SK-N-MC (cell line): ENCODE data around the gene HYAL1.

ENCODE experiments used
- DNase-seq: peaks from one replicate; pipeline ENCODE4 v3.0.0-alpha.2; 2011; ENCODE audit warnings: low read depth, low spot score
- H3K27ac ChIP-seq: fragments of 200-600 bp; sonication (generic); 2 replicates; pipeline ENCODE4 v1.5.1; 2016; ENCODE audit warnings: mixed run types
- H3K36me3 ChIP-seq: fragments of 200-600 bp; sonication (generic); 2 replicates; pipeline ENCODE4 v1.6.1; 2017; ENCODE audit warnings: antibody characterized with exemption, low read length, mixed read lengths; ENCODE audit not compliant: insufficient read depth
- H3K4me3 ChIP-seq: fragments of 200-600 bp; sonication (generic); 2 replicates; pipeline ENCODE4 v1.5.1; 2016
- H3K9ac ChIP-seq: fragments of 200-600 bp; sonication (generic); 2 replicates; pipeline ENCODE4 v1.8.0; 2017; ENCODE audit warnings: mixed run types, mixed read lengths; ENCODE audit not compliant: insufficient read length
- H3K9me3 ChIP-seq: fragments of 200-600 bp; sonication (generic); 2 replicates; pipeline ENCODE4 v1.6.1; 2017; ENCODE audit warnings: low read depth, mild to moderate bottlenecking, antibody characterized with exemption, low read length, moderate library complexity, mixed read lengths
- EZH2 ChIP-seq: fragments of 200-600 bp; sonication (generic); IDR thresholded peaks from one replicate; pipeline ENCODE4 v1.6.1; 2017; ENCODE audit warnings: antibody characterized with exemption
- FOXP2 ChIP-seq: optimal IDR thresholded peaks from 2 replicates; pipeline ENCODE3; 2011; ENCODE audit warnings: mild to moderate bottlenecking, moderate library complexity; ENCODE audit not compliant: insufficient read depth; ENCODE audit errors: extremely low read length, control extremely low read depth
- POLR2AphosphoS5 ChIP-seq: IDR thresholded peaks from 2 replicates; pipeline ENCODE4 v1.6.1; 2012; ENCODE audit warnings: mild to moderate bottlenecking, low read depth, low read length, borderline replicate concordance

HYAL1 gene

GRCh38 chr3:50299638-50299928 lies 3.8 kb downstream of the HYAL1 start:
- Histone ChIP-seq H3K27ac (no peak overlapping the region; the same call in 1 of the 2 replicates), H3K9me3 (no peaks in the 10 kb centered on the region), H3K36me3 (no peaks in the 10 kb centered on the region), H3K9ac (peak overlapping the region; percentile 61), H3K4me3 (peak overlapping the region; percentile 82)
- DNase-seq, result no peak
- TF ChIP-seq FOXP2, result no peak
- no peak for TF ChIP-seq EZH2
- TF ChIP-seq POLR2AphosphoS5, result no peak

- Histone ChIP-seq H3K4me3 (peak within 1 kb of the TSS; percentile 82), H3K27ac (no peak within 1 kb of the TSS; the same call in 1 of the 2 replicates), H3K9ac (peak within 1 kb of the TSS; percentile 72), H3K36me3 (no peaks in the 10 kb centered on the region), H3K9me3 (no peaks in the 10 kb centered on the region)
- DNase-seq, result peak; percentile 88
- TF ChIP-seq EZH2 (no peak), POLR2AphosphoS5 (peak; percentile 81)
Measured at GRCh38 chr3:50298836-50299637, 4.3 kb downstream of the HYAL1 start, which contains the start of the genes HYAL3 and NAA80. HYAL3 (minus strand) TSS chr3:50299405; CDS start chr3:50295602, 3,803 bp downstream. NAA80 (minus strand) TSS chr3:50299405; CDS start chr3:50297463, 1,942 bp downstream.

GRCh38 chr3:50297896-50298725 lies 5.3 kb downstream of the HYAL1 start:
- Histone ChIP-seq H3K4me3 (peak overlapping the region; percentile 82), H3K9ac (no peak overlapping the region), H3K9me3 (no peaks in the 10 kb centered on the region), H3K27ac (no peak overlapping the region), H3K36me3 (no peaks in the 10 kb centered on the region)
- TF ChIP-seq POLR2AphosphoS5 (no peak), EZH2 (no peak), FOXP2 (no peak)
- no peak for DNase-seq

GRCh38 chr3:50297384-50297775 lies 6.0 kb downstream of the HYAL1 start:
- Histone ChIP-seq H3K4me3 (no peak overlapping the region), H3K27ac (no peak overlapping the region), H3K9me3 (no peaks in the 10 kb centered on the region), H3K36me3 (no peaks in the 10 kb centered on the region), H3K9ac (no peak overlapping the region)
- no peak for TF ChIP-seq POLR2AphosphoS5
- no peak for TF ChIP-seq FOXP2
- no peak for TF ChIP-seq EZH2
- DNase-seq, result no peak

- H3K36me3 ChIP-seq, result no peaks in the 10 kb centered on the region
- TF ChIP-seq EZH2 (no peak), FOXP2 (no peak), POLR2AphosphoS5 (no peak)
- no peak overlapping the region for H3K9ac ChIP-seq
- DNase-seq, result no peak
- H3K4me3 ChIP-seq, result no peak overlapping the region
- no peaks in the 10 kb centered on the region for H3K9me3 ChIP-seq
- no peak overlapping the region for H3K27ac ChIP-seq
Measured at GRCh38 chr3:50296721-50297383, 6.5 kb downstream of the HYAL1 start.

- H3K9ac ChIP-seq, result no peak overlapping the region
- no peak for DNase-seq
- TF ChIP-seq FOXP2, result no peak
- no peak for TF ChIP-seq EZH2
- no peak for TF ChIP-seq POLR2AphosphoS5
- H3K36me3 ChIP-seq, result no peaks in the 10 kb centered on the region
- no peaks in the 10 kb centered on the region for H3K9me3 ChIP-seq
- no peak overlapping the region for H3K4me3 ChIP-seq
- H3K27ac ChIP-seq, result no peak overlapping the region
Measured at GRCh38 chr3:50295553-50296431, 7.6 kb downstream of the HYAL1 start.

GRCh38 chr3:50294492-50295403 lies 8.6 kb downstream of the HYAL1 start:
- H3K27ac ChIP-seq, result no peak overlapping the region
- H3K9me3 ChIP-seq, result no peaks in the 10 kb centered on the region
- H3K36me3 ChIP-seq, result peaks cover 1% of the 10 kb centered on the region; the same call in 1 of the 2 replicates
- H3K4me3 ChIP-seq, result no peak overlapping the region
- DNase-seq, result no peak
- TF ChIP-seq EZH2 (no peak), FOXP2 (no peak), POLR2AphosphoS5 (no peak)
- H3K9ac ChIP-seq, result no peak overlapping the region
